H1 (cell line): Measurements from ENCODE around the gene PBX3. TPM values are rescaled to one million over a fixed set of nuclear protein-coding genes. Genes with fewer than 3 reads are reported as not detected.

Experiments
- ASH2L ChIP-seq: fragments of 200-600, 300-600 bp; sonication (generic); IDR thresholded peaks from one replicate; pipeline ENCODE4 v1.7.1; 2017; ENCODE audit warnings: low read length
- HDAC2 ChIP-seq, 2 experiments: fragments of 300-600 bp in 1 of 2; sonication (generic) in 1 of 2; IDR thresholded peaks; 2 replicates each; pipeline ENCODE4 v1.6.1; 2011 to 2012; ENCODE audit warnings: low read depth in 2 of 2, low read length in 2 of 2, mild to moderate bottlenecking in 2 of 2, moderate library complexity in 2 of 2, borderline replicate concordance in 1 of 2, inconsistent platforms in 1 of 2
- polyA plus RNA-seq, 7 experiments: library from polyadenylated mRNA; depleted of rRNA in 3 of 7; stranded (reverse) in 5 of 7; unstranded in 2 of 7; fragments of >200 nt in 5 of 7; fragments of 200-250 nt in 2 of 7; gene quantifications; 1 replicate in 5 of 7; 2 replicates in 1 of 7; 4 replicates in 1 of 7; pipeline versions ENCODE4 v1.2.1 to v1.2.3, GENCODE V29; 2011 to 2013; ENCODE audit warnings: missing spikeins in 2 of 7, mixed read lengths in 2 of 7
- total RNA-seq: library from RNA; stranded (reverse); fragmentation: NEBNext Ultra II Directional; extraction: Animal tissue kit (Norgen Biotek cat#: 25700); gene quantifications from 2 replicates; pipeline ENCODE4 v1.2.1, GENCODE V29; 2021

PBX3 gene
- total and polyA plus RNA-seq, 2 of the 8 experiments (the other 6 are each of a cell fraction or from before 2014, with no cell fraction given) = 22.7 to 44.3 TPM

DNA sequence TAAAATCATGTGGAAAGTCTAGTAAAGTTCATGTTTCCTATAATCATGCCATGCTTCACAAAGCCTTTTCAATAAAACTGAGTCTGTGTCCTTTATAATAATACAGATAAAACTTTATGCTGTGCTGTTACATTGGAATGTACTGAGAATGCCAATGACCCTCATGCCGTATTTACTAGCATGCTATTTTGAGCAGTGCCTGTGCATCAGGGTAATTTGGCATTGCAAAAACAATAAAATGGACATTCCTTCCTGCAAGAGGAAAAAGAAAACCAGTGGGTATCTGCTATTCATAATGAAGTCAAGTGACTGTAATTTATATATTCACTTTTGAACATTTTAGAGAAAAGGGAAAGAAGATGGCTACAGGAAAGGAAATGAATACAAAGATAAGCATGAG lies 159.0 kb downstream of the PBX3 start (continued):
- no peak for TF ChIP-seq HDAC2 (IDR thresholded peaks at IDR 0.05; ENCODE audit: borderline replicate concordance in 1 of 2, low read depth in 2 of 2, low read length in 2 of 2)
- no peak for TF ChIP-seq ASH2L
